ENCODE measurements around the gene COL13A1.

Gene COL13A1

DNA sequence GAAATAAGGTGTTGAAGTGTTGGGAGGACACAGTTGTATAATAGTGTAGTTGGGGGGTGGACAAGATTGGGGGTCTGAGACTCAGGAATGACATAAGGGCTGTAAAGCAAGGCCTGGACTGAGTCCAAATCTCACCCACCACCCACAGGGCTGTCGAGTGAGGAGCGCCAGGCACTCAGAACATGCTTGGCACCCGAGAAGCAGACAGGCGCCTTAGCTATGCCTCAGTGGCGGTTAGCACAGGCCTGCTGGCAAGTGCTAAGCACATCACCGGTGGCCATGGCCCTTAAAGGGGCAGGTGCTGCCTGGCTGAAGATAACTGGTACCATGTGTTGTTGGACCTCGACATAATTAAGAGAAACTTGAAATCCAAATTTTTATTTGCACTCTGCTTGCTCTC is 90.7 kb downstream of the COL13A1 start:
- no peak for DNase-seq

GRCh38 chr10:69892816-69893215 is 91.1 kb downstream of the COL13A1 start:
- DNase-seq: no peak

GRCh38 chr10:69893271-69893900 is 91.7 kb downstream of the COL13A1 start:
- DNase-seq: no peak

DNA sequence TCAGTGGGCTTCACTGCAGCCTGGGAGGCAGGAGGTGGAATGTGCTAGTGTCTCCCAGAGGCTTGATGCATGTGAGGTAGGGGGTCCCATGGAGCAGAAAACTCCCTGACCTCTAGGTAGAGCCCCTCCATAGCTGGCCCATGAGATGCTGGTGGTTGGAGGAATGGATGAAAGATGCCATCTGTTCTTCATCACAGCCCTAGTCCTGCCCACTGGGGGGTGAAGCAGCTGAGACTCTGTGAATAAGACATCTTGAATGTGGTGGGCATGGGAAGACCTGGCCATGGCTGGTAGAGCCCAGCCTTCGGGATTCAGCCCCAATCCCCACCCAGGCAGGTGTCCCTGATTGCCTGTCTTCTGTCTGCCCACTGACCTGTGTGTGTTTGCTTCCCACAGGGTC is 92.5 kb downstream of the COL13A1 start:
- no peak for DNase-seq

GRCh38 chr10:69895759-69896158 is 94.1 kb downstream of the COL13A1 start:
- DNase-seq: no peak

DNA sequence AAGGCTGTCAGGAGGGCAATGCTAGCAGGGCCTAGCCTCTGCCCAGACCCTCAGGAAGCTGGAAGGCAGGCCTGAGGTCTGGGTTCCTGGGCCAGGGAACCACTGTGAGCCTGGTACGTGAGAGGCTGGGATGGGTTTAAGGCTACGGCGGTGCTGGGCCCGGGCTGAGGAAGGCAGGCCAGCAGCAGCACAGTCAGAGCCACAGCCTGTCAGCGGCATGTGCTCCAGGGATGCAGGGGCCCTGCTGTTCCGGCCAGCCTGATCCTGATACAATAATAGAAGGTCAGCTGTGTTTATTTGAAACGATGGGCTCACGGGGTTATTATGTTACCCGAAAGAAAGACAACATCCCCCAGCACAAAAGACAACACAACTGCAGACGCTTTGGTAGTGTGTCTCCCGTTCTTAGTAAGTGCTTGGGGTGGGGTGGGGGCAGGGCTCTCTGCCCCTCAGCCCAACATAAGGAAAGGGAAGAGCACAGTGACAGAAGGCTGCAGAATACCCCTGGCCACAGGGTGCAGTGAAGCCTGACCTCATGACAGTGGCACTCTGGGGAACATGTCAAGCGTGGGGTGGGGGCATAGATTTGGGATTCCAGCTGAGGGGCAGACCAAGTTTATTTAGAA is 95.0 kb downstream of the COL13A1 start:
- DNase-seq: no peak

DNA sequence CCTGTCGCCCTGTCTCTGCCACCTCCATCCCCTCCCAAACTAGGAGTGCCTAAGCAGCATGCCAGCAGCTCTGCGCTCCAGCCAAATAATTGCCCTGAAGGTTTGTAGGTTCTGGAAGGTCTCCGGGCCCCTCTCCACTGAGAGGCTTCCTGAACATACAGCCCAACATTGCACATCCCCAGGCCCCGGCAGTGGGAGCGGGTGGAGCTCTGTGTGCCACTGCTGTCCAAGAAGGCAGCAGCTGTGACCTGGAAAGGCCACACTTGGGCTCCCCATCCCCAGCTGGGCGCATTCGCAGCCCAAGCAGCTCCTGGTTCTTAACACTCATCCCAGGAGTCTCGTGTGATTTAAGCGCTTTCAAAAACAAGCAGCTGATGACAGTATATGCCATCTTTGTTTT is 95.7 kb downstream of the COL13A1 start:
- no peak for DNase-seq

- DNase-seq: no peak
These were observed 96.3 kb downstream of the COL13A1 start for GRCh38 chr10:69897999-69898398.

GRCh38 chr10:69898524-69898923 is 96.8 kb downstream of the COL13A1 start:
- DNase-seq: no peak

DNA sequence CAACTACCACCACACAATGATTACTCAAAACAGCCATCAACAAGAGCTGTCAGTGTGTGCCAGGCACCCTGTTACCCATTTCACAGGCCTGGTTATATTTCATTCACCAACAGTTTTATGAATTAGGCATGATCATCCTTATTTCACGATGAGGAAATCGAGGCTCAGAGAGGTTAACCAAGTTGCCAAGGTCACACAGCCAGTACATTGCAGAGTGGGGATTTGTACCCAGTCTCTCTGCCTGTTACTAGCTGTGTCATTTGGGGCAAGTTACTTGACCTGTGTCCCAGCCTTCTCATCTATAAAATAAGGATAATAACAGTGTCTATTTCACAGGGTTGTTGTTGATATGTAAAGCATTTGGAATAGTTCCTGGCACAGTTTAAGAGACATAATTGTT is 97.2 kb downstream of the COL13A1 start:
- DNase-seq: no peak

- DNase-seq: no peak
These were observed 98.3 kb downstream of the COL13A1 start for GRCh38 chr10:69899727-69900595.

DNA sequence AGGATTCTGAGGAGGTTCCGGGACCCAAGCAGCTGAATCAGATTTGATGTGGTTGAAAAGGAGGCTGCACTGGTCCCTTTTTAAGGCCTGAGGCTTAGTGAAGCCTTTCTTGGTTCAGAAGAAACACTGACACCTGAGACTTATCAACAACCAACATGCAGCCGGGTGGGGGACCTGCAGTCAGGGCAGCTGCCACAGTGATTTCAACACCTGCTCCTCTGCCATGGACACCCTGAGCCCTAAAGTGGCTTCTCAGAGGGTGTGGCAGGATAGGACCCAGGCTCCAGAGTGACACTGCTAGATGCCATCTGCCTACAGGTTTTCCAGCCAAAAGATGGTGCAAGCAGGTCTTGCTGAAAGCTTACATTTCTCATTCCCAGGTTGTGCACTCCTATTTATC is 99.3 kb downstream of the COL13A1 start:
- DNase-seq: no peak

DNA sequence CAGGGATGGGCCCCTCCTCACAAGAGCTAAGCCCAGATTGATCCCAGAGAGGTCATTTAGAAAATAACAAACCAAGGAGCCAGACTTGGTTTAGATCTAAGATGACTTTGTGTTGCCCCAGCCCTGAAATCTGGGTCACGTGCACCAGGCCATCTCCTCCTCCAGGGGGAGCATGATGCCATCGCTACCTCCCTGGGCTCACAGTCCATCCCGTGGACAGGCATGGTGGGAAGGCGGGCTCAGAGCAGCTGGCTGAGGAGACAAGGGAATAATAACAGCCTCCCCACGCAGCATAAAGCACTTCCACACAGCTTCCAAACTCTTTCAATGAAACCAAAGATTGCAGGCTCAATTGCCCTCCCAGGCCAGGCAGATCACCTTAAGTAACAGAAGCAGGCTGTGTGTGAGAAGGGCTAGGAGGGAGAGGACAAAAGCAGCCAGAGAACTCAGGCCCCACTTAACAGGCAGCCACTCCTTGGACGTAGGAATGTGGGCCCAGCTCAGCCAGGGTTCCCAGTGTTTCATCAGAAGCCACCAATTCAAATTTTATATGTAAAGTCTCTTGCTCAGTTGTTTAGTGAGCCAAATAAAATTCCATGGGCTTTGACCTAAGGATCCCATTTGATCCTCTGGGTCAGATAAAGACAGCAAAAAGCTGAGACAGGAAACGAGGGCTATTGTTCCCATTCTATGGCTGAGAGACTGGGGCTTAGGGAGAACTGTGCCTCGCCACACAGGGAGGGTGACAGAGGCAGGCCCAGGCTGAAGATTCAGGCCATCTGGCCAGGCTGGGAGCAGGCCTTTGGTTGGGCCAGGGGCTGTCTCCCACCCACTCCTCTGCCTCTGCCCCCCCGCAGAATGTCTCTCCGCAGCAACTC is 100.2 kb downstream of the COL13A1 start:
- no peak for DNase-seq

- DNase-seq: no peak
These were observed 101.3 kb downstream of the COL13A1 start for GRCh38 chr10:69902835-69903535.

DNA sequence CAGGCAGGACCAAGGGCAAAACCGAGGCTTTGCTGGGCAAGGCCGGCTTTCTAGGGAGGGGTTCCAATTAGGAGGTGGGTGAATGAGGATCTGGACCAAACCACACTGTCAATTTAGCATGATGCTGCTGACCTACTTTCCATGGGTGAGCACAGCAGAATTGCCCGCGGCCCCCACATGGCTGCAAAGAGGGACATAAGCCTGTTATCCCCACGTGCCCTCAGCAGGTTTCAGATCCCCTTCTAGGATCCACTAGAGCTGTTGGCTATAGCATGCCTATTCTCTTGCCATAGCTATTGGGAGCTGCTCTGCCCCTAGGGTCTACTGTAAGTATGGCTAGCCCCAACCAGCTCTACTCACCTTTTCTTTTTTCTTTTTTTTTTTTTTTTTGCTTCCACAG is 102.8 kb downstream of the COL13A1 start:
- no peak for DNase-seq

DNA sequence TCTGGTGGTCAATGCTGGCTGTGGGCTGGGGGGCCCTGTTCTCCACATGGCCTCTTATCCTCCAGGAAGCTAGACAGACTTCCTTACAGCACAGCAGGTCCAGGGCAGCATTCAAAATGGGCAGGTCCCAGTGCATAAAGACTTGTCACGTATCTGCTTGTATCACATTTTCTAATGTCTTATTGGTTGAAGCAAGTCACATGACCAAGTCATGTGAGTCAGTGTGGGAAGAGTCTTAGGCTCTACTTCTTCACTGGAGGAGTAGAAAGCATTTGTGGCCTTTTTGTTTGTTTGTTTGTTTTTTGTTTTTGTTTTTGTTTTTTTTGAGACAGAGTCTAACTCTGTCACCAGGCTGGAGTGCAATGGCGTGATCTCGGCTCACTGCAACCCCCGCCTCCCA is 104.7 kb downstream of the COL13A1 start:
- DNase-seq: no peak

- DNase-seq: no peak
These were observed 105.8 kb downstream of the COL13A1 start for GRCh38 chr10:69907517-69907916.

GRCh38 chr10:69908124-69908523 is 106.4 kb downstream of the COL13A1 start:
- DNase-seq: no peak

- peak; percentile 14 for DNase-seq
These were observed 108.9 kb downstream of the COL13A1 start for GRCh38 chr10:69910561-69910960.

- DNase-seq: no peak
These were observed 110.2 kb downstream of the COL13A1 start for GRCh38 chr10:69911613-69912528.

DNA sequence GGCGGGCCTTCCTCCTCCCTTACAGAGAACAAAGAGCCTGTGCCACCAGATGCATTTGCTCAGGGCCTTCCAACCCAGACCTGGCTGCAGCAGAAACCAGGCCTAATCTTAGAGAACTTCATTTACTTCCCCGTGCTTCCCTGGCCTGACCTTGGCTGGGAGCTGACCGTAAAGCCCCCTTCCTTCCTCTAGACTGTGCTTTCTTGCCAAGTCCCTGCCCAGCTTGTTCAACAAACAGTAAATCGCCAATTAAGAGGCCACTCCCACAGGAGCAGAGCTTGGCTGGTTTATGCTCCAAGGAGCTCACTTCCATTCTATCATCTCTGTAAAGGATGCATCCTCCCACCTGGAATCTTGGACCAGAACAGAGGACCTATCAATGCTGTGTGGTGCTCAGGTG is 110.9 kb downstream of the COL13A1 start:
- no peak for DNase-seq

All from NCI-H1048 (cell line).